MM.1S (cell line): Measurements from ENCODE around the gene TLK1.

ENCODE experiments used
- DNase-seq: peaks from one replicate; pipeline ENCODE4 v3.0.0-alpha.2; 2015
- H2AFZ ChIP-seq: fragments of 300-600 bp; sonication (generic); 2 replicates; pipeline ENCODE4 v1.6.0; 2016; ENCODE audit warnings: antibody characterized with exemption, low read length
- H3F3A ChIP-seq: fragments of 300-600 bp; sonication (generic); 2 replicates; pipeline ENCODE4 v1.6.1; 2016; ENCODE audit warnings: mild to moderate bottlenecking, antibody characterized with exemption, low read length, moderate library complexity, mixed read lengths; ENCODE audit not compliant: insufficient read depth
- H3K27ac ChIP-seq: fragments of 300-600 bp; sonication (generic); 2 replicates; pipeline ENCODE4 v1.5.1; 2016; ENCODE audit warnings: mild to moderate bottlenecking, low read length
- H3K27me3 ChIP-seq: fragments of 300-600 bp; sonication (generic); replicated peaks from 2 replicates; pipeline ENCODE4 v1.6.0; 2016; ENCODE audit warnings: low read length; ENCODE audit not compliant: insufficient read depth
- H3K36me3 ChIP-seq: fragments of 300-600 bp; sonication (generic); replicated peaks from 2 replicates; pipeline ENCODE4 v1.6.1; 2016; ENCODE audit warnings: mild to moderate bottlenecking, low read length, mixed read lengths; ENCODE audit not compliant: insufficient read depth
- H3K4me1 ChIP-seq: fragments of 300-600 bp; sonication (generic); 2 replicates; pipeline ENCODE4 v1.6.1; 2016; ENCODE audit warnings: low read length, mixed read lengths
- H3K4me2 ChIP-seq: fragments of 300-600 bp; sonication (generic); 2 replicates; pipeline ENCODE4 v1.6.0; 2016; ENCODE audit warnings: low read depth, low read length
- H3K4me3 ChIP-seq: fragments of 300-600 bp; sonication (generic); 2 replicates; pipeline ENCODE4 v1.5.1; 2016; ENCODE audit warnings: low read length, mixed read lengths
- H3K79me2 ChIP-seq: fragments of 300-600 bp; sonication (generic); 2 replicates; pipeline ENCODE4 v1.6.1; 2016; ENCODE audit warnings: mixed run types, low read length, mixed read lengths
- H3K9ac ChIP-seq: fragments of 300-600 bp; sonication (generic); 2 replicates; pipeline ENCODE4 v1.6.1; 2016; ENCODE audit warnings: low read length, mixed read lengths
- H3K9me2 ChIP-seq: fragments of 300-600 bp; sonication (generic); replicated peaks from 2 replicates; pipeline ENCODE4 v1.6.1; 2016; ENCODE audit warnings: mild to moderate bottlenecking, low read length, mixed read lengths; ENCODE audit not compliant: insufficient read depth
- H3K9me3 ChIP-seq: fragments of 300-600 bp; sonication (generic); replicated peaks from 2 replicates; pipeline ENCODE4 v1.6.1; 2016; ENCODE audit warnings: mild to moderate bottlenecking, low read length, mixed read lengths; ENCODE audit not compliant: insufficient read depth
- H4K20me1 ChIP-seq: fragments of 300-600 bp; sonication (generic); 2 replicates; pipeline ENCODE4 v1.6.1; 2016; ENCODE audit warnings: mild to moderate bottlenecking, low read length, moderate library complexity, mixed read lengths; ENCODE audit not compliant: insufficient read depth
- CTCF ChIP-seq: fragments of 300-600 bp; sonication (generic); IDR thresholded peaks from 2 replicates; pipeline ENCODE4 v1.5.1; 2016; ENCODE audit warnings: antibody characterized with exemption, low read length, mixed read lengths
- EZH2 ChIP-seq: fragments of 300-600 bp; sonication (generic); optimal IDR thresholded peaks from 2 replicates; pipeline ENCODE3; 2017; ENCODE audit warnings: low read depth, mild to moderate bottlenecking, antibody characterized with exemption, low read length, mixed read lengths
- EZH2phosphoT487 ChIP-seq: fragments of 300-600 bp; sonication (generic); IDR thresholded peaks from 2 replicates; pipeline ENCODE4 v1.6.1; 2018; ENCODE audit warnings: antibody characterized with exemption, low read length

TLK1 gene

GRCh38 chr2:171132086-171132485, 28.6 kb downstream of the TLK1 start:
- Histone ChIP-seq H4K20me1 (peaks cover 72% of the 10 kb centered on the region), H3K36me3 (no peaks in the 10 kb centered on the region)

DNA sequence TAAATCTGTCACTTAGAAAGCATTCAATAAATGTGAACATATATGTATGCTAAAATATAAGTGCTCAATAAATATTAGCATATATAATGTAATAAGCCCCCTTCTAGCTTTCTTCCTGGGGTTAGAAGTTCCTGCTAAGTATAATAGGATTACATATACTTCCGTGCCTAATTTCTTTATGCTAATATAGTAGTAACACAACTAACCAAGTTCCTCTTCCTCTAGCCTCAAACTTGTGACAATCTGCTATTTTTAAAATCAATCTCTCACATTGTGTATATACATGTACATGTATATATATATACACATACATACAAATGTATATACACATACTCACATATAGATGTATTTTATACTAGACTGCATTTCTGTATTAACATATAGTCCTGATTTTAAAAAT, 32.2 kb downstream of the TLK1 start:
- no peaks in the 10 kb centered on the region for H3F3A ChIP-seq
- H3K9me3 ChIP-seq, result no peaks in the 10 kb centered on the region
- no peaks in the 10 kb centered on the region for H3K9me2 ChIP-seq
- no peak overlapping the region for H3K27ac ChIP-seq
- no peak overlapping the region for H3K4me2 ChIP-seq
- TF ChIP-seq EZH2 (no peak), EZH2phosphoT487 (no peak), CTCF (no peak)
- no peak overlapping the region for H3K9ac ChIP-seq
- H2AFZ ChIP-seq, result no peak overlapping the region
- peaks cover 62% of the 10 kb centered on the region for H4K20me1 ChIP-seq
- H3K79me2 ChIP-seq, result peaks cover 98% of the 10 kb centered on the region
- H3K4me3 ChIP-seq, result no peak overlapping the region
- no peaks in the 10 kb centered on the region for H3K4me1 ChIP-seq
- no peaks in the 10 kb centered on the region for H3K36me3 ChIP-seq
- H3K27me3 ChIP-seq, result no peaks in the 10 kb centered on the region
- no peak for DNase-seq

More at GRCh38 chr2:171132086-171132485, 28.6 kb downstream of the TLK1 start:
- Histone ChIP-seq H3K9me3 (no peaks in the 10 kb centered on the region), H3K79me2 (peaks cover 98% of the 10 kb centered on the region), H3K9me2 (no peaks in the 10 kb centered on the region), H3K27ac (no peak overlapping the region), H3F3A (peaks cover 12% of the 10 kb centered on the region), H3K4me2 (no peak overlapping the region), H3K4me3 (no peak overlapping the region), H2AFZ (no peak overlapping the region), H3K9ac (no peak overlapping the region), H3K27me3 (no peaks in the 10 kb centered on the region), H3K4me1 (peaks cover 14% of the 10 kb centered on the region)
- TF ChIP-seq EZH2 (no peak), EZH2phosphoT487 (no peak), CTCF (no peak)
- no peak for DNase-seq

GRCh38 chr2:171124541-171124940, 36.2 kb downstream of the TLK1 start:
- Histone ChIP-seq H3K9me3 (no peaks in the 10 kb centered on the region), H3K27ac (no peak overlapping the region), H3K27me3 (no peaks in the 10 kb centered on the region), H3K4me1 (no peaks in the 10 kb centered on the region), H3K9ac (no peak overlapping the region), H3F3A (no peaks in the 10 kb centered on the region), H4K20me1 (peaks cover 44% of the 10 kb centered on the region), H3K4me3 (no peak overlapping the region), H3K36me3 (no peaks in the 10 kb centered on the region), H3K4me2 (no peak overlapping the region), H3K9me2 (no peaks in the 10 kb centered on the region), H2AFZ (no peak overlapping the region), H3K79me2 (peaks cover 98% of the 10 kb centered on the region)
- DNase-seq, result no peak
- TF ChIP-seq EZH2 (no peak), CTCF (no peak), EZH2phosphoT487 (no peak)
